HG02981 (cell line): ENCODE results near the gene SLC6A19.
"Not testable (repeated sequence)": the region's sequence is repeated elsewhere in the genome, so short reads cannot be mapped to it uniquely, and the experiment has no call there.

Experiments
- ATAC-seq: cut with Tn5 transposase; IDR thresholded peaks from one replicate; pipeline ENCODE4 v1.9.1; 2021; ENCODE audit warnings: mild to moderate bottlenecking, moderate library complexity; ENCODE audit not compliant: unreplicated experiment

SLC6A19 gene

DNA sequence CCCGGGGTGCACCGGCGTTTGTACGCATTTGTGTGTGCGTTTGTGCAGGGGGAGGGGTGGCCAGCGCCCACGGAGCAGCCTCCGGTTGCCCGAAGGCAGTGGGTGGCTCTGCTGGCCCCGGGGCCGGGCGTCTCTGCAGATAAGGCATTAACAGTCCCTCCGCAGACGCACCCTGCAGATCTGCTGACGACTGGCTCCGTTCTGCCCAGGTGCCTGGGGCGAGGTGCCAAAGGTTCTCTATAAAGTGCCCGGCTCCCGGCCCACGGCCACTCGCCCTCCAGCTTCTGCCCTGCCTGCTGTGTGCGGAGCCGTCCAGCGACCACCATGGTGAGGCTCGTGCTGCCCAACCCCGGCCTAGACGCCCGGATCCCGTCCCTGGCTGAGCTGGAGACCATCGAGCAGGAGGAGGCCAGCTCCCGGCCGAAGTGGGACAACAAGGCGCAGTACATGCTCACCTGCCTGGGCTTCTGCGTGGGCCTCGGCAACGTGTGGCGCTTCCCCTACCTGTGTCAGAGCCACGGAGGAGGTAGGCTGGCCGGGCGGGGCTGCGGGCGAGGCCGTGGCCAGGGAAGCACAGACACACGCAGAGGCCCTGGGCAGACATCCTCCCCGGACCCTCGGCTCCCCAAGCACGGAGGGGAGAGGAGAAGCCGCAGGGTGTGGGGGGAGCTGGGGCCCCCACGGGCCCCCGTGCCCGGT is at the start of gene SLC6A19:
Gene SLC6A19, plus strand, starts transcription at position 269 of the 699 bp plus-strand sequence. Its CDS starts 56 bp downstream, at position 325.
- no peak for ATAC-seq

DNA sequence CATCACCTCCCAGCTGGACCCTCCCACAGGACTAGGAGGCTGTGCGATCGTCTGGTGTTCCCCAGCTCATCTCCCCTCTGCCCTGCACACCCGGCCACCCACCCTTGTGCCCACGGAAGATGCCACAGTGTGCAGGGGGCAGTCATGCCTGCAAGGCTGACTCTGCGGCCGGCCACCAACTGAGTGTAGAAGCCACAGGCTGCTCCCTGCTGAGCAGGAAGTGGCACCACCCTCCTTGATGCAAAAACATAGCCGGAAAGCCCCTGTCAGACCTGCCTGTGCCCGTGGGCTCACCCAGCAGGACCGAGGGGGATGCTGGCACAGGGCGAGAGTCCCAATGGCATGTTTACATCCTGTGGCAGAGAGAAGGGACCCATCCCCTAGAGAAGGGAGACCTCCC is 49.2 kb upstream of the SLC6A19 start:
- no peak for ATAC-seq

DNA sequence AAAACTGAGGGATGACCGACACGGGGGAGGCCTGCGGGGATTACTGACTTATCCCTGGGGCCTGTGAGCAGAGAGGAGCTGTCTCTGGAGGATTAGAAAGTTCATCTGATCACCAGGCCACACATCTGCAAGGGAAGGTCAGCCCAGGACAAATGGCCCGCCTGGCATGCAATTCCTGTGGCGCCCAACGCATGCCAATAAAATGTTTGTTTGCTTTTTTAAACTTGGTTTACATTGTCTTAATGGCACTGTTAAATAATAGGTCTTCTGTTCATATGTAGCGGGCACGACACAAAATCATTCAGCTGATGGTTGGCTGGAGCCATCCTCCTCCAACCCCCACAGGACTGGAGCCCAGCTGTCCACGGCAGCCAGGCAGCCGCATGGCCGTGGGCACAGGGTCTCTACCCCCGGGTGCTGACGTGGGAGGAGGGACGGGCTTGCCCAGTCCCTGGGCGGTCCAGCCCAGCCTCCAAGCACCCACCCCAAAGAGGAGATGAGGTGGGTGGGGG is 48.6 kb upstream of the SLC6A19 start:
- no peak for ATAC-seq

DNA sequence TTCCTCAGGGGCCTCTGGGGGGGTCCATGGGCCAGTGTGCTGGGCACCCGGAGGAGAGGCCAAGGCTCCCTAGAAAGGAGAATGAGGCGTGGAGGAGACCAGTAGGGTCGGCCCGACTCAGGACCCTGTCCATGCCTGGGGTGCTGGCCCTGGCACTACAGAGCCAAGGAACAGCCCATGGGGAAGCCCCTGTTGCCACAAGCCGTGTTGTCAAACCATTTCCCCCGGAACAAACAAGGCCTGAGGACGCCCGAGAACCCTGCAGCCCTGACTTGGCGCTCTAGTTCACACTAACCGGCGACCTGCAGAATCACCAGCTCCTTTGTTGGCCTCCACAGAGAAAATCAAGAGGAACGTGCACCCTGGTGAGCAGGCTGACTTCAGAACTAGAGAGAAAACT is 48.0 kb upstream of the SLC6A19 start:
- ATAC-seq: no peak

DNA sequence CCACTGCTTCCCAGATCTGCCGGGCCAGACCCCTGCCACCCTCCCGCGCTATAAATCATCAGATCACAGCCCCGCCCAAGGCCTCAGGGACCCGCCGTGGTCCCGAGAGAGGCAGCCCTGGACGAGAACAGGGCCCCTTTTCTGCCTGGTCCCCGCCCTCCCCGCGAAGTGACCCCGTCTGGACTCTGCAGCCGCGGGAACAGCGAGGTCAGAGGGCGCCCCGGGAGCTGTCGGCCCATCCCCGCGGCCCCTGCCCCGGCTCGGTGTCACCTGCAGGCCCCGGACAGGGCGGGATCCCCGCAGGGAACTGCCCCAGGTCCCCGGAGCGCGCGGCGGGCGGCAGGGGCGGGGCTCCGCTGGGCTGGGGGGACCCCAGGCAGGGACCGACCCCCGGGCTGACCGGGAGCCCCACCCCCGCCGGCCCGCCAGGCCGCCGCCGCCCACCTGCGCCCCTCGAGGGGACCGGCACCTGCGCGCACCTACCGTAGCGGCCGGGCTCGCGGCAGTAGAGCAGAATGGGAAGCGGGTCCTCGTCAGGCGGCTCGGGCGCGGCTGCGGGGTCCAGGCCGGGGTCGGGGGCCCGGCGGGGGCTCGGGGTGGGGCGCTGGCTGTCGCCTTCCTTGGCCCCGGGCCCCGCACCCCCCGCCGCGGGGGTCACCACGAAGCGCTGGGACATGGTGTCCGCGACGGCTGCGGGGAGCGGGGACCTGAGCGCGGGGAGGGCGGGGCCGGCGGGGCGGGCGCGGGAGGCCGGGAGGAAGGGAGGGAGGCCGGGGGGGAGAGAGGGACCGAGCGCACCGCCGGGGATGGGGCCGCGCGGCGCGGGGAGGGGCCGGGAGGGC is 46.0 kb upstream of the SLC6A19 start:
- ATAC-seq: no peak

DNA sequence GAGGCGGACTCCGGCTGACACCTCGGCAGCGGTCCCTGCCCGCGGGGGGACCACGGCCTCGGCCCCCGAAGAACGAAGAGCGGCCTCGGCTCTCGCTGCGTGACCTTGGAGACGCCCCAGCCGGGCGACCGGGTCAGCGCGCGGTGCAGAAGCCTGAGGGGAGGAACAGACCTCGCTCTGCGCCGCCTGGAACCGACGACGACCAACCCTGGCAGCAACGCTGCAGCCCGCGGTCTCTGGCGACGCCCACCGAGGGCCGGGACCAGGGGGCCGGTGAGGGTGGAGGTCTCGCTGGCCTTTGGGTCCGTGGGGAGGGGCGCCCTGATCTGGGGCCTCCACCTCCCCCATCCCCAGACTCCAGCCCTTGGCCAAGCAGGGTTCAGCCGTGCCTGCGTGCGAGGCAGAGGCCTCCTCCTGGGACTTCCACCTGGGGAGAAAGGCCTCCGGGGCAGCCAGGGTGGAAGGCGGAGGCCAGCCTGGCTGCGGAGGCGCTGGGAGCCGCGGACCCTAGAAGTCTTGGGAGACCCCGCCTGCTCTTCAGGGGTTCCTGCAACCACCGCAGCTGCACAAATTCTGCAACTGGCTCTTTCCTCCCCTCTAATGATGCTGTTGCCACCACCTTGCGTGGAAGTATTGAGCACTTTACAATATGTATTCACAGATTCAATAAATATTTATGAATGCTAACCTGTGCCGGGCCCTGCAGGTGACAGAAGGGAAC is 45.2 kb upstream of the SLC6A19 start:
- no peak for ATAC-seq

DNA sequence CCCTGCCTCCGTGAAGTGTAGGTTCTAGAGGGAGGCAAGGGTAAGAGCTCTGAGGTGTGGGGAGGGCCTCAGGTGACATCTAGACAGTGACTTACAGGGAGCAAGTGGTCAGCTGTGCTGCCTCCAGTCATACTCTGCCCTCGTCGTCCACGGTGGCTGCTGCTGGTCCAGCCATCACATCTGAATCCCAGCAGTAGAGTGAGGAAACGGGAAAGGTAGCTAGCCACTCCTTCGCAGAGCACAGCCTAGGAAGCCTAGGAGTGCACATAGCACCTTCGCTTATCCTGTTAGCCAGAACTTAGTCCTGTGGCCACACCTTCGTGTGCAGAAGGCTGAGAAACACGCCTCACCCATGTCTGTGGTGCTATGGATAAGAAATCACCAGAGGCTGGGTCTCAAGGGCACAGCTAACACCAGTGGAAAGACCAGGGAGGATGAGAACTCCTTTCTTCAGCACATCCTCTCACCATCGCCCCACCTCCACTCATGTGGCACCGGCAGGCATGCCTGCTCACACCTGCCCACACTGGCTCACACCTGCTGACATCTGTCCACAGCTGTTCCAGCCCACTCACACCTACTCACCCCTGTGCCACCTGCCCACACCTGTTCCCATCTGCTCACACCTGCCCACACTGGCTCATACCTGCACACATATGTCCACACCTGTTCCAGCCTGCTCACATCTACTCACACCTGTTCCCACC is 44.5 kb upstream of the SLC6A19 start:
- no peak for ATAC-seq

DNA sequence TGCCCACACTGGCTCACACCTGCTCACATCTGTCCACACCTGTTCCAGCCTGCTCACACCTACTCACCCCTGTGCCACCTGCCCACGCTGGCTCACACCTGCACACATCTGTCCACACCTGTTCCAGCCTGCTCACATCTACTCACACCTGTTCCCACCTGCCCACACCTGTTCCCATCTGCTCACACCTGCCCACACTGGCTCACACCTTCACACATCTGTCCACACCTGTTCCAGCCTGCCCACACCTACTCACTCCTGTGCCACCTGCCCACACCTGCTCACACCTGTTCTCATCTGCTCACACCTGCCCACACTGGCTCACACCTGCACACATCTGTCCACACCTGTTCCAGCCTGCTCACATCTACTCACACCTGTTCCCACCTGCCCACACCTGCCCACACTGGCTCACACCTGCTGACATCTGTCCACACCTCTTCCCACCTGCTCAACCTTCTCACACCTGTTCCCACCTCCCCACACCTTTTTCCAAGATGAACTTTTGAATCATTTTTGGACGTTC is 43.9 kb upstream of the SLC6A19 start:
- ATAC-seq: not testable (repeated sequence)

DNA sequence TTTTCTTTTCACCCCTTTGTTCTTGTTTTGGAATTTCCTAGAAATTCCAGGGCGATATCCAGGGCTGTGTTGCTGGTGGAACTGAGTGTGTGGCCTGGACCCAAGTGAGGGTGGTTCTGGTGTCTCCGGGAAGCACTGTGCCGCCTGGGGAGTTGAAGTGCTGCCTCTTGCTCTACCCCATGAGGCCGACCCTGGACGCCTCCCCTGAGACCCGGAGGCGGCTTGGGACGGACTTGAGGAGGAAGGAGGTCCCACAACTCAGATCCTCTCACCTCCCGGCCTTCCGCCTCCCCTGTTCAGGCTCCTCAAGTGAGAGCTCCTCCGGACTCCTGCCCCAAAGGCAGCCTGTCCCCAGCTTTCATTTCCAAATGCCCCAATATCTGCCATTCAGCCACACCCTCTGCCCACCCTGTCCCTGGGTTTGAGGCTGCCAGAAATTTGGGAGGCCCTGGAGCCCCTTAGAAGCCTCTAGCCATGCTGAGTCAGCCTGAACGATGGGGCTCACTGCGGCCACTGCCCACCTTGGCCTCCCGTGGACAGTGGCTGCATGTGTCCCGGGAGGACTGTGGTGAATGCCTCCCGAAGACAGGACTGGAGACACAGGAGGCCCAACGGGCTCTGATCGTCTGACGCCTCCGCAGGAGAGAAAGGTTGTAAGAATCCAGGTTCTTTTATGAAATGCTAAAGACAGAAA is 42.6 kb upstream of the SLC6A19 start:
- ATAC-seq: no peak

DNA sequence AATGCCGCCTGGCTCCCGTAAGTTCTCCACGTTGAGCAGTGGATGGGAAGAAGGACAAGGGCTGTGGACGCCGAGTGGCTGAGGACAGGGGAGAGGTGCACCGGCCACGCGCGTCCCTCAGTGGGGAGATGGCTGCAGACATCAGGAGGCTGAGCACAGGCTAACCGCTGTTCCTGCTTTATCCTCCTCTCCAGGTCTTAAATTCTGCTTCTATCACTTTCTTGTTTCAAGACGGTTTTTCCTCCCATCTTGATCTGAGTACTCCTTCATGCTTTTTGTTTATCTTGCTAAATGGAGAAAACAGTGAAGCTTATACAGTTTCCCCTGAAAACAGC is 42.1 kb upstream of the SLC6A19 start:
- no peak for ATAC-seq

DNA sequence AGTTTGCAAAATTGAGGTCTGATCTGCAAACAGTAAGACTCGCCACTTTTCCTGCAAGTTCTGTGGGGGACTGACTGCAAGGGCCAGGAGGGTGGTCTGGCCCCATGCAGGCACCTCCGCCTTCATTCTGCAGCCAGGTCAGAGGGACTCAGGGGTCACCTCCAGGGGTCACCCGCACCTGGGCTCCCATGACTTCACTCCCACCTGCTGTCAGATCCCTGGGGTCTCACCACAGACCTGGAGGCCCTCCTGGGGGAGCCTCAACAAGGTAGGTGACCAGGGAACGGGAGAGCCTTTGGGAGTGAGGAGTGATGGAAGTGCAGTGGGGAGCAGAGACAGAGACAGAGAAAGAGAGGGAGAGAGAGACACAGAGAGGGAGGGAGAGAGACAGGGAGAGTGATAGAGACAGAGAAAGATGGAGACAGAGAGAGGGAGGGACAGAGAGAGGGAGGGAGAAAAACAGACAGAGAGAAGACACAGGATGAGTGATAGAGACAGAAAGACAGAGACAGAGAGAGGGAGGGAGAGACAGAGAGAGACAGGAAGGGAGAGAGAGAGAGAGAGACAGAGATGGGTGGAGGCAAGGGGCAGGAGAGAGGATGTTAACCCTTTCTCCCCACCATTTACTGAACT is 41.5 kb upstream of the SLC6A19 start:
- no peak for ATAC-seq

DNA sequence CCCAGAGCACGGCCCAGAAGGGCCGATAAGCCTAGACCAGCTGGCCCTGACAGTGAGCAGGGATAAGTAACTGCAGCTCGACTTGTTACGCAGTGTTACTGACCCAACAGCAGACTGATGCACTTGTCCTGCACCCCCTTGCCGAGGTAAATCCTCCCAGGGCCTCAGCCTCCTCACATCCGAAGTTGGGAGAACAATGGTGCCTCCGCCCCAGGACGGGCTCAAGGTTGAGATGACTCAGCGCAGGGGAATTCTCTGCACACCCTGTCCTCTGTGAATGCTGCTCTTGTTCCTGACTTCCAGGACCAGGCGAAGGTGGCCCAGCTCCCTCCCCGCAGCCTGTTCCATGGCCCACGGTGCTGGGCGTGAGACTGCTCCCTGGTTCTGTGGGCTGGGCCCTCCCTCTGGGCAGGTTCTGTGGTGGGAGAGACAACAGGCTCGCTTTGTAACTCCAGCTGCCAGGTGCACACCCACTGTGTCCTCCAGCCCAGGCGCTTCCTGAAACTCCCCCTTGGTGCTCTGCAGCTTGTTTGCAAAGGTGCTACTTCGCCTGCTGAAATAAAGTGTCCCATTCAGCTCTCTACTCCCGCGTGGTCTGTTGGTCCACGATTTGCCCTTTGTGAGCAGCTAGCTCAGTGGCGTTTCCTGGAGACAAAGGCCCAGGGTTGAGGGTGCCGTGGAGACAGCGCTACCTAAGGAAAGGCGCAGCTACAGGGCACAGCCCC is 40.1 kb upstream of the SLC6A19 start:
- no peak for ATAC-seq

DNA sequence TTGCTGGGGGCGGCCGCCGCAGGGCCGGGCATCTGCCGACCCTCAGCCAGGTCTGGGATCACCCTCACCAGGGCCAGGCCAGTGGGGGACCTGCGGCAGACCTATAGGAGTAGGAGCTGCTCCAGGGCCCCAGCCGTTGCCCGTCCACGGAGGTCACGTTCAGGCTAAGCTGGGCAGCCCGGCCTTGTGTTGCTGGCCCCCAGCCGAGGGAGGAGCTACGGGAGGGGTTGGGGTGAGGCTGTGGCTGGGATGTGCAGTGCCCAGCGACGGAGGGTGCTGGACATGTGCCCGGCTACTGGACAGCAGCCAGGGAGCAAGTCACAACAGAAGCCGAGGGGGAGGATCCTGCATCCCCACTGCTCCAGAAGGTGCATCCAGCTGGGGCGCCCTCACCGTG is 39.6 kb upstream of the SLC6A19 start:
- no peak for ATAC-seq

DNA sequence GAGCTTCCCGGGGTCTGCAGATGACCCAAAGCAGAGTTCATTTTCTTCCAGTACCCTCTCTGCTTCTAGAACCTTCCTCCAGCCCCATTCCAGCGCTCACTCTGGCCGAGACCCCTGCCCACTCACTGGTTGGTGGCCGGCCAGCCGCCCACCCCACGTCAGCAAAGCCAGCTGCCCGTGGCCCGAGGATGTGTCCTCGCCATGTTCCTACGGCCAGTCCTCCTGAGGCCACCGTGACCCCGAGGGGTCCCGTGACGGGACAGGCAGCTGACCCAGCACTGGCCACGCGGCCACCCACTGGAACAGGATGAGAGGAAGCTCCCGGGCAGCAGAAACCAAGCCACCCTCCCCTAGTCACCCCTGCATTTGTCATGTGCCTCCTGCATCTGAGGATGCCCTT is 39.1 kb upstream of the SLC6A19 start:
- ATAC-seq: no peak

DNA sequence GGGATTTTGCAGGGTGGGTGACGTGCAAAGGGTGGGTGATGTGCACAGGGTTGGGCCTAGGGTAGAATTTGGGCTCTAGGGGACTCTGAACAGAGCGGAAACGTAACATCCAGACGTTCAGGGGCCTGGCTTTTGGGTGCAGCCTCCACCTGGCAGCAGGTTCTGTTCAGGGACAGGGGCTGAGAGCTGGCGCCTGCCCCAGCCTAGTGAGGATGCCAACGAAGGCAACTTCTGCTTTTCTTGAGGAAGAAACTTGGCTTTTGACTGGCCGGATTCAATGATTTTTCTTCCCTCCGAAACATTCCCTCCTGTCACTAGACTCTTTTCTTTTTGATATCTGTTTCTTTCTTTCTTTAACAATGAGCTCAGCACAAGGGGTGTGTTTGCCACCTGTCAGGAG is 38.6 kb upstream of the SLC6A19 start:
- no peak for ATAC-seq

DNA sequence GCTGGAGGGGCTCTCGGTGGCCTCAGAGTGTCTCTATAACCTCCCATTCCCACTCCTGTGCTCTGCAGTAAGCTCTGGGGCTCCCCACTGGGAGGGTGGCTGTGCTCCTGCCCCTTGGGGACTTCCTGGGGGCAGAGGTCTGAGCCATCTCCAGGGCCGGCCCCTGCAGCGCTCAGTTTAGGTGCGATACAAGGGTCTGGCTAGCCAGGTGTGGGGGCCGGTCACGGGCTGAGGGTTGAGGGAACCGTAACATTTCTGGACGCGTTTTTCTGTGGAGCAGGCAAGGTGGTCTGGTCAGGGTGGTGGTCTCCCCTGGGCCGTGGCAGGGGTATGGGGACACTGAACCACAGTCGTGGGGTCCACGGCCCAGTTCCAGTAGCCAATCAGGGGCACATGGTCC is 38.0 kb upstream of the SLC6A19 start:
- no peak for ATAC-seq

DNA sequence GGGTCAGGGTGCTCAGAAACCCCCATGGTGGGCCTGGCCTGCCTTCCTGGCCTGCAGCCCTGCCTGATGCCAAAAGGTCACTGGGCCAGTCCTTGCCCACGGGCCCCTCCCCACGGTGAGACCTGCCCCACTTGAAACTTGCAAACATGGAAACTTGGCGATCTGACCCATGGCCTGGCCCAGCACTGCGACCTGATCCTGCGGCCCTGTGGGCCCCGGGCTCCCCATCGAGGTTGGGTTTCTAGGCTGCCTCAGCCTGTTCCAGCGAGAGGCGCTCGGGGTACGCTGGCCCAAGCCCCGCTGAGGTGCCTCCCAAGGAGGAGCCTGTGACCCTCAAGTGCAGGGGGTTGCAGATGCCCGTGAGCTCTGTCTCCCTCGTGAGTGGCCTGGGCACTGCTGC is 37.5 kb upstream of the SLC6A19 start:
- ATAC-seq: no peak

DNA sequence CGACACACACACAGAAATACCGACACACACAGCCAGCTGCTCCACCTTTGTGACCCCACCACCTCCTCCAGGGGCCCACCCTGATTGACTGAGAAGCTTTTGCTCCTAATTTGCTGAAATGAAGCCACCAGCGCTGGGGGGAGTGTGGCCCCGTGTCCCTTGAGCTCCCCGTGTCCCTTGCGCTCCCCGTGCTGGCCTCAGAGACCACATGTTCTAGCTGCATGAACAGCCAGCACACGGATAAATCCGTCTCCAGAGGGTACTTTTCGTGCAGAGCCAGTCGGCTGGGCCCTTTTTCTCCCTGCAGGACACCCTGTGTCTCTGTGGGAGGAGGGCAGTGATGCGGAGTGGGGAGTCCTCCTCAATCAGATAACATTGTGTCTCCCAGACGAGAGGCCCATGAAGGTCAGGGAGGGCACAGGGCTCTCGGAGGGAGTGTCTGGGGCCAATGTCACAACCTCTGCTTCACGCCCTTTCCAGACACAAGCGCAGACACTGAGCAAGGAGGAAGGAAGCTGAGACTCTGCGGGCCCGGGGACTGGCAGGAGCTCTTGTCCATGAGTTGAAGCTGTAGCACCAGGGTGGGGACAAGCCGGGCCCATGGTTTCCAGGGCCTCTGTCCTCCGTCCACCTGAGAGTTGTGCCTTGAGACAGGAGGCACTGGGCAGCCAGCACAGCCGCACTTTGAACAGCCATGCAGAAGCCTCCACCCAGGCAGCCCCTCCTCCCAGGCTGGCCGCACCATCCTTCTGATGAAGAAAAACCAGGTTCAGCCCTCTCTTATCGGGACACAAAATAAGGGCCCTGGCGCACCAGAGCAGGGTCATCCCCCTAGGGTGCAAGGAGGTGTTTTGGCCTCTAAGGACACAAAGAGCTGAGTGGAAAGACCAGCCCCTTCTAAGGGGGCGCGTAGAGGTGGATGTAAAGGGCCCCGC is 36.4 kb upstream of the SLC6A19 start:
- ATAC-seq: no peak
